NCI-H69 (cell line): ENCODE measurements around the gene MSRB3.

Experiments used
- DNase-seq: peaks from one replicate; lab custom pipeline; 2025; lab: John Stamatoyannopoulos, UW

MSRB3 gene

DNA sequence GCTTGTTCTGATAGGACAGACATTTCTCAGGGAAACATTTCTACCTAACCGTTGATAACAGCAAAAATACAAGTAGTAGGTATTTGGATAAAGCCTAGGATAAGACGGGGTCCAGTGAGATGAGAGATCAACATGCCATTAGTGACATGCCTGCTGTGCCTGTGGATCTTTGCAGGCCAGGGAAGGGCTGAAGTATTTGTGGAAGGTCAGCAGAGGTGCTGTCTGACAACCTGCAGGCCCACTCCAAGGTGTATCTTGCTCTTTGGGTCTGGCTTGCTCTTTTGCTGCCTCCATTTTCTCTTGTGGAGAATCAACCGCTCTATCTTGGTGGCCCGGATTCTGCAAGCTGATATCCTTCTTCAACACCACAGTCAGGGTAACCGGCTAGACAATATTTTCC lies 46.7 kb downstream of the MSRB3 start:
- no peak for DNase-seq

DNA sequence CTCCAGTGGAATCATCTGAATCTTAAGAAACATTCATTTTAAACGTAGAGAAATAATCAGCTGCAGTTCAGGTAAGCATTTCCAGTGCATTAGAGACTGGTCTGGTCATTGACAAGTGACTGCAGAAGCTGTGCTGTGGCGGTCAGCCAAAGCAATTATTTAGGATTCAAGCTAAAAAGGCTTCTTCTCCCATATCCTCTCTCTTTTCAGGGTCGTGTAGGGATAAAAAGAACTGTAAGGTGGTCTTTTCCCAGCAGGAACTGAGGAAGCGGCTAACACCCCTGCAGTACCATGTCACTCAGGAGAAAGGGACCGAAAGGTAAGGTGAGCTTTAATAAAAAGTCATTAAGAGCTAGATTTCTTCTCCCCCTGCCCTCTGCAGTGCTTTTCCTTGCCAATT lies 48.1 kb downstream of the MSRB3 start:
- no peak for DNase-seq

DNA sequence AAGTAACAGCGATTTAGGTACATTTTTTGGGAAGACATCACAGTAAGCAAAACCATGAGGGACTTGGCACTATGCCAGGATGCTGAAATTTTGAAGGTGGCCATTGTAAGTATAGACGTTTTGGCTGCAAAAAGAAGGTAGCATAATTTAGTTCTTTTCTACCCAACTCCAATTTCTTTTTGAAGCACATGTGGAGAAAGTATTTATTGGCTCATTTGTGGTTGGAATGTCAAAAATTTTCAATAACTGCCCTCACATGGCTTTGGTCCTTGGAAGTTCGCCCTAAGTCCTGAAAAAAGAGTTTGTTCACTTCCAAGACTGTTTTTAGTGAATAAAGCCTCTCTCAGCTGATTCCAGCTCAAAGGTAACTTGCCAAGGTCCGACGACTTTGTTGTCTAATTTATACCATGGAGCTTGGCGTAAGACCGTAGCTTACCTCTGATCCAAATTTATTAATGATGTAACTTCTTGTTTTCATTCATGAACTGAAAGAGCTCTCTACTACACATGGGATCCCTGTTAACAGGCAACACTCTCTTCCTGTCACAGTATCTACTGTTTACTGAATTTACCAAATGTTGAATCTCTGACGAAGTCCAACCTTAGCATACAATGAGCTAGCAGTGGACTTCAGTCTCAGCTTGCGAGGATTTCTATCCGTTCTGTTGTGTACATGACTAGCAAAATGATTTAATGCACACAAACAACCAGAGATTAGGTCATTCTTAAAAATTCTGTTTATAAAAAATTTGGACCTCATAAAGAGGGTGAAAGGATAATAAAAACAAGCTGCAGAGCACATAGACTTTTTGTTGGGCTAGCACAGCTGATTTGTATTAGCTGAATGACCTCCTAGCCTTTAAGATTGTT lies 49.0 kb downstream of the MSRB3 start:
- DNase-seq: no peak

DNA sequence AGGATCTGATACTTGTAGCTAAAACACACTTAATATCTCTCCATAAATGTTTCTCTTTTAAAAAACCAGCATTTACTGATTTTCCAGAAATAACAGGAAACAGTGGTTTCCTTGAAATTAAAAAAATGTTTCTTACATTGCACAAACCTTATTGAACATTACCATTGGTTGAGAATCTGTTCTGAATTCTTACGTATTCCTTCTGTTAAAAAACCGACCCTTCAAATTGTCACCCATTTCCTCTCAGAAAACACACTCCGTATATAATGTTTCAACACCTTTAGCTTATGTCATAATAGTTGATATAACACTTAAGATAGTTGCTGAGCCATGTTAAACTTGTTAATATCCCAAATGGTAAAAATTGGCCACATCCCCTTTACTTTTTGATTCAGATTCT lies 51.2 kb downstream of the MSRB3 start:
- no peak for DNase-seq

DNA sequence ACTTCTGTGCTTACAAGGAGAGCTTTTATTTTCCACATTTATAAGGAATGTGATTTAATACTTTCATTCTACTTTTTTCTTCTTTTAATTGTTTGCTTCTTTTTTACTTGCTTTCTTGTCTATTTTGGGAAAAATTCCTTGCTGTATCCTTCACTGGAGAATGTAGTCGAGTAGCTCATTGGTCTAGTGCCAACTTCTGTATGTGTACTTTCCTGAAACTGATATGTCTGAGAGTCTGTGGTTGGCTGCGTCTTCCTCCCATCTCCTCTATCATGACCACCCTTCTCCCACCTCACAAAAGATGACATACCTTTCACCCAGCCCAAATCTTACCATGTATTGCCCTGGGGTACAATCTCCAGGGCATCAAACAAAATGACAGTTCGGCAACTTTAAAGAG lies 51.8 kb downstream of the MSRB3 start:
- peak; percentile 12 for DNase-seq

DNA sequence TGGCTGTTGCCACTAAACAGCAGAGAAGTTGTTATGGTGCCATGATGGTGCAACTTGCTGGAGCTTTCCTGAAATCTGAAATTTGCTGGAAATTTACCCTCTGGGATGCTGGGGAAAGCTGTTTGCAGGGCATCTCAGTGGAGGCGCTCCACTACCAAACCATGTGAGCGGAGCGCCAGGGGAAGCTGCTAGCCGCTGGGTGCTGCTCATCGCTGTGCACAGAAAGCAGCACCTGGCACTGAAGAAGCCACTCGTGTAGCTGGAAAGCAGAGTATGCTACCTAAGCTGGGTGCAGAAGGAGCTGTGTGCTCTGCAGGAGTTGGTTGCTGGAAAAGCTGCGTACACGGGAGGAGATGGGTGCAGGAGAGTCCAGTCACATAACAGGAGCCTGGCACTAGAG lies 53.0 kb downstream of the MSRB3 start:
- DNase-seq: no peak

DNA sequence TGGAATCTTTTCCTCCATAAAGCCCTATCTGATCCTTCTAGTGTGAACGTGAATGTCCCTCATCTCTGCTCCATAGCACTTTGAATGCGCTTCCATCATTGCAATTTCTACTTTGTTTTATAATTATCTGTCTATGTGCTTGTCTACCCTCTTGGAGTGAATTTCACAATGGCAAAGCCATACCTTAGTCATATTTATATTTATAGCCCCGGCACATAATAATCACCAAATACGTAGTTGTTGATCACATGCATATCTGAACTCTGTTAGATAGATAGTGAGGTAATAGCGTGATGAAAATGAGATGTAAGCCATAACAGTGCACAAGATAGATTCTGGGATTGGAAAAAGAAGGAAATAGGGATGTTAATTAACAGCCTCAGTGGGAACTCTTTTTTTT lies 55.2 kb downstream of the MSRB3 start:
- DNase-seq: no peak

DNA sequence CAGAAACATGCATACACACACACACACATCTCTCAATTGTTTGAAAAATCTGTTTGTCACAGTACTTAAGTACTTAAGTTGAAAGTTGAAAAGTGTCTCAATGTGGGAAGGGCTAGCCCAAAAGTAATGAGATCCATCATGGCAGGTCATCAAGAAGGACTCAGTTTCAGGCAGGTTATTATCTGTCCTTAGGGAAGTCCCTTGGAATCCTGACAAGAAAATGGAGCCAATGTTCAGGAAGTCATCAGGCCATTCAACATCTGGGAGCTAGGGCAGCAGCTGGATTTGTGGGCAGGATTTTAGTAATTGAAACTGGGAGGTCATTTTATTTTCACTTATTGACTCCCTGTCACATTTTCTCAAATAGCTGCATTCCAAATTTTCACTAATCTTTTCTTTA lies 56.0 kb downstream of the MSRB3 start:
- DNase-seq: no peak

DNA sequence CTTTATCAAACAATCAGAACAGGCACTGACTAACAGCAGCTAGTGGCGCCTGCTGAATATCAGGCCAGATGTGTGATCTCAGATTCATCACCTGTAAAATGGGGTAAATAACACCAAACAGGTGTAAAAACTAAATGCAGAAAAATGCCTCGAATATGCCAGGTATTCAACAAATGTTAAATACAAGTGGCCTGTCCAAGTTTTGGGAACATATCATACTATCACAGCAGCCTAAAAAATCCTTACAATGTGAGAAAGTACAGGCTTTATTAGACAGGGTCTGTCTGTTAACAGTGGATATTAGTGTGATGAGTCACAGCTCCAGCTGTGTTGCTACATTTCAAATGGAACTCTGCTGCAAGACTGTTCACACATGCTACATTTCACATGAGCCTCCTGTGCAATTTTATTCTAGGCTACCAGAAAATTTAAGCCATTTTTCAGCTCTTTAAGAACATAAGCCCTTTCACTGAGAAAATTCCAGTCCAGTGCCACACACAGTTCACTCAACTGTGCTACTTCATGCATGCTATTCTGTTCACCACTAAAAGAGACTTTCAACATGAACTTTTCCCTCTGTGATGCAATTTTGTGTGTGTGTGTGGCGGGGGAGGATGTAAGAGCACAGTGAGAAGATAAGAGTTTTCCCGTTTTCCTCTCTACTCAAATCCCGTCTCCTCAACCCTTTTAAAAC lies 56.7 kb downstream of the MSRB3 start:
- DNase-seq: no peak

DNA sequence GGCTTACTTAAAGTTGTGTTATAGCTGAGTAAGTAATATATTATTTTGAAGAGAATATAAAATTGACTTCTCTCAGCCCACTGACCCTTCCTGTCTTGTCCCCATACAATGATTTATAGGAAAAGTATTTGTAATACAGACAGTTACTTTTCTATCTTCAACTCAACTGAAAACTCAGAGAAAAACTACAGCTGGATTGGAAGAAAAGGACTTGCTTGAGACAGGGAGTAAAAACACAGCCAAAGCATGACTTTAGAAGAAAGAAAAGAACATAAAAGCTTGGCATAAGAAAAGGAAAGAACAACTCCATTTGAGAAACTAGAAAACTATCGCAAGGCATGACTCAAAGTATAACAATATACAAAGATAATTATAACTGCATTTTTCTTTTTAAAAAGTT lies 57.5 kb downstream of the MSRB3 start:
- no peak for DNase-seq

DNA sequence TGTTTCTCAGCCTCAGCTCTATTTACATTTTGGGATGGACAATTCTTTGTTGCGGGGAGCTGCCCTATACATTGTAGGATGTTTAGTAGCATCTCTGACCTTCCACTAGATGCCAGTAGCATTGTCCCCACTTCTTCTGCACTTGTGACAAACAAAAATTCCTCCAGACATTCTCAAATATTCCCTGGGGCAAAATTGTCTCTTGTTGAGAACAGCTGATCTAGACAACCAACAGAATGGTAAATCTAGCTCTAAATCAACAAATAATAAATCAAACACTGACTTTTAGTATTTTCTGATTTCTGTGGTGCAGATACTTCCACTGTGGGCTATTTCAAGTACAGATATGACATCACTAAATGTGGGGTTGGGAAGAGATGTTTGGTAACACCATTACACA lies 60.7 kb downstream of the MSRB3 start:
- DNase-seq: peak; percentile 0

DNA sequence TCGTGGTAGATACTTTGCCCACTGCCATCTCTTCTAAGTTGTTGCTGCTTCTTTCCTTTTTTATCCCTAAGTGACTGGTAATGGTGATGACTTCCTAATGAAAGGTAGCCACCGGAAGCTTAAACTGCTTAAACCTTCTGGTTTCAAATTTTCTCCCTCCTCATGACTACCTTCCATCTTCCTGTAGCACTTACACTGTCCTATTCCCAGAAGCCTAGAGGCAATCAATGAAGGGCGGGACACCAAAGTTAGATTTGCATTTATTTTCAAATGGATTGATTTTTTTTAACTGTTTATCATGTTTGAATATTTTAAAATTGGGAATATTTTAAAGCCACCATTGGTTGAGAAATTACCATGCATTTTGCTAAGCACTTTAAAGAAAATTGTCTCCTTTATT lies 64.7 kb downstream of the MSRB3 start:
- DNase-seq: no peak

DNA sequence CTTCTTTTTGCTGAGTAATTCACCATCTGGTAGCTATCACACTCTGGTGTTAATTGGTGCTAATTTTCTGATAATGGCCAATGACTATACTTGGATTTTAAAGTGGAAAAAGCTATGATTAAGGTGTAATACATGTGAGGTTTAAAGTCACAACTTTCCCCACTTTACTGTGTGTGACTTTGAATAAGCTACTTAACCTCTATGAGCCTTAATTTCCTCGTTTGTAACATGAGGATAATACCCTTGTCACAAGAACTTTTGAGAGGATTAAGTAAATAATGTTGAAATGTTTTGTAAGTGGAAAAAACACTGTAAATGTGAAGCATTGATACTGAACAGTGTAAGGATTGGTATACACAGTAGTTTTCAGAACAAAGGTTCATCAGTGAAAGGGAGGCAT lies 65.3 kb downstream of the MSRB3 start:
- DNase-seq: no peak

DNA sequence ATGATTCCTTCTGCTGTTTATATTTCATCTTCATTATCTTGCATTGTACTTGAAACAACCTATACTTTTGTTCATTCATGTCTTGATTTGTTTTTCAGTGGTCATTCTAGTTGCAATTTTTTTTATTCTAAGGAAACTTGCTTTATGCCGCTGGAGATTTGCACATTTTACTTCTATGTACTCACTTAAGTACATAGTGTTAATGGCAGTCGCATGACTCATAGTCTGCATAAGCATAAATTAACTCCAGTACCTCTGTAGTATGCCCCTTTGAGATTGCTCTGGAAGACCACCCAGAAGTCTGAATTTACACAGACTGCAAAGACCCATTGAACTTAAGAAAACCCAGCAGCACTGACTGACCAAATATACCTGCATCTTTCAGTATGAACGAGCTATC lies 77.0 kb downstream of the MSRB3 start:
- peak; percentile 2 for DNase-seq

DNA sequence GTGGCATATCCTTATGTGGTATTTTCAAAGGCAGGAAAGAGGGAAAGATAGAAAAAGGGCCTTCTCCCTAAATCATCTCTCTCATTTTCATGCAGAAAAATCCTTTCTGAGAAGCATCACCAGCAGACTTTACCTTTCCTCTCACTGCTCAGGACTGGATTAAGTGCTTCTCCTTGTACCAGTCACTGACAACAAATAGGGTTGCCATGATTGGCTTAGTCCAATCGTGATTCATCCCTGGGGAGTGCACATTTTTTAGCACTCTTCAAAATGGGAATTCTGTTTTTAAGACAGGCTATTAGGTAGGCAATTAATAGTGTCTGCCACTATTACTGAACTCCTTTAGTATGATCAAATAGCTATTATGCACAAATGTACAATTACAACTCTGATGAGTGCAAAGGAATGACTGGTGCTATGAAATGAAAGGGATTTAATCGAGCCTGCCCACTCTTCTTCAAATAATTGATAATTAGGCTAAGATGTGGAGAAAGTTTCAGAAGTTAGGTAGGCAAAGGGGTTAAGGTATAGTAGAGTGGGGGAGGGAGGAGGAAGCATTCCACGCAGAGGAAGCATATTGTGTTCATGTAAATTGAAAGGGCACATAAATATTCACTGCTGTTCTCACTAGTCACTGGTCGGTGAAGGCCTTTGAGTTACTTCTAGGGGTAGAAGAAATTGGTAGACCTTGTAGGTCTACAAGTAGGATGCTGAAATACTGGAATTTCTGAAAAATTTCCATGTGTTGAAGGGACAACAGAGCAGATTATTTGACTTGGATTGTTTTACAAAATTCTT lies 84.0 kb downstream of the MSRB3 start:
- DNase-seq: no peak

DNA sequence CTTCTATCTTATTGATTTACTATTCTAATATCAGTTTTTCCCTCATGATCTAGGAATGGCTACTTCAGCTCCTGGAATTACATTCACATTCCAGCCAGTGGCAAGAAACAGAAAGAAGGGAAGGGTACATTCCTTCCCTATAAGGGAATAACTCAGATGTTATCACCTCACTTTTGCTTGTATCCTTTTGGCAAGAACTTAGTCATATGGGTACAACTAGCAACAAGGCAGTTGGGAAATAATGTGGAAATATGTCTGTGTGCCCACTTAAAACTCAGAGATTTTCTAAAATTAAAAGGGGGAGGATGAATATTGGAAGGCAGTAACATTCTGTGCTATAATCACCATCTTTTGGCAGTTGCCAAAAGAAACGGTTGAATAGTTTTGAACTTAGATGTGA lies 85.6 kb downstream of the MSRB3 start:
- DNase-seq: no peak

DNA sequence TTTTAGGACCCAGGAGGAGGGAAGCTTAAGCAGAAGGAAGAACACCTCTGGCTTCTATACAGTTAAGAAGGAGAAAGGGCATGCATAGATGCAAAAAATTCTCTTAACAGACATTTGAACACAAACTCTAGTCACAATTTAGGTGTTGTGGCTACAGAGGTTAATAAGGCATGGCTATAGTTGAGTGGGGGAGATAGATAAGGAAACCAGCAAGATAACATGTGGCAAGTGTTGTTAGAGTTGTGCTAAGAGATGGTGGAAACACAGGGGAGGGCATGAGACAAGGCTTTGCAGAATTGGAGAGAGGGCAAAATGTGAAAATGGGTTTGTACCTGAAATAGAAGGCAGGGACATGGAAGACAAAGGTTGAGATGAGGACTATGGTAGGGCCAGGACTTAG lies 88.9 kb downstream of the MSRB3 start:
- DNase-seq: no peak

DNA sequence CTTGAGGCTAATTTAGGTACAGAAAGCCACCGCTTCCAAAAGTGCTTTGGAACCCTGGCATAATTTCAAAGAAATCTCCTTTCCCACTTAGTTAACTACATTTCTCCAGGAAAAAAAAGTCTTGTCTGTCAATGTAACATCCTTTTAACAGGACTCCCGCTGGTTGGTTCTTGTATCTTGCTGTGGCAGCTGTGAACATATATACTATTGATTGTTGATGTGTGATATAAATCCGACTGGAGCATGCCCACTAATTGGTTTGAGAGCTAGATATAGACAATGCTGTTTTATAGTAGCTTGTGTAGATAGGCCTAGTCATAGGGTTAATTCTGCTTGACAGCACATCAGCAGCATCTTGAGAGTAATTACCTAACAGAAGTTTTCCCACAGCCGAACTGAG lies 89.6 kb downstream of the MSRB3 start:
- no peak for DNase-seq

DNA sequence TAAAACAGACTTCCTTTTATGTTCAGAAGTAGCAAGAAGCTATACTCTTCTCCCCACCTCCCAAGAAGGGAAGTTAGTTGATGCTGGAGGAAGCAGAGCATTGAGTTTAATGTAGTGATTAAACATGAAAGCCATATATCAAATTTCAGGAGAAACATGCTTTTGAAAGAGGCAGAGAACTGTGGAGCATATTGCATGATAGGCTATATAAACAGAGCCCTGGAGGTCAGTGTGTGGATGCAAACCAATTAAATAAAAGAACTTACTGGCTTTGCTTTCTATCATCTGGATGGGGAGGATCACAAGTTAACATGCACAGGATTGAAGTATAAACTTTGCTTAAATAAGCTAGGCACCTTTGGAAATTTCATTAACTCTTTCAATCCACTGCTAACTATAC lies 94.1 kb downstream of the MSRB3 start:
- DNase-seq: no peak

DNA sequence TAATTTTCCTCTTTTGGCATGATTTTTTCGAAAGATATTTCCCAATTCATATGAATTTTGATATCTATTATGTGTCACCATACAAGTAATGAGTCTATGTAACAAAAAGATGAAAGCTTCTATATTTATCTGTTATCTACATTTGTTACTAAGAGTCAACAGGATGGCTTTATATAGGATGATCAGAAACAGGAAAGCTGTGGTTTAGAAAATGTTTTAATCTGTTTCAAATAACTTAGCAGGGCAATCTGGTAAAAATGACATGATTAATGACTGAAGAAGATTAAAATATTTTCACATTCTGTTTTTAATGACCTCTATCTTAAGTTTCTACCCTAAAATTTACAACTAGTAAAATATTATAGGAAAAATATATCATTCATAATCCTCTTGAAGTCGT lies 105.8 kb downstream of the MSRB3 start:
- no peak for DNase-seq

DNA sequence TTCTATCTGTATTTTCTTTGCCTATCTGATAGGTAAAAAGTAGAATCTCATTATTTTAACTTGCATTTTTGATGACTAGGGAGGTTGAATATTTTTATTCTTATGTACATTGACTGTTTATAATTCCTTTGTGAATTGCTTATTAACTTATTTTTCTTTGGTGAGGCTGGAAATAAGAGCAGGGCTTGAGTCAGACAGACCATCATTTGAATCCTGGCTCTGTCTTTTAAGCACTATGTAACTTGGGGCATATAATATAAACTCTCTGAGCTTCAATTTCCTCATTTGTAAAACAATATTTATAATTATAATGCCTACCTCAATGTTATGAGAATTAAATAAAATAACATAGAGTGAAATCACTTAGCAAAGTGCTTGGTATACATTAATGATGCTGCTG lies 108.9 kb downstream of the MSRB3 start:
- DNase-seq: no peak

DNA sequence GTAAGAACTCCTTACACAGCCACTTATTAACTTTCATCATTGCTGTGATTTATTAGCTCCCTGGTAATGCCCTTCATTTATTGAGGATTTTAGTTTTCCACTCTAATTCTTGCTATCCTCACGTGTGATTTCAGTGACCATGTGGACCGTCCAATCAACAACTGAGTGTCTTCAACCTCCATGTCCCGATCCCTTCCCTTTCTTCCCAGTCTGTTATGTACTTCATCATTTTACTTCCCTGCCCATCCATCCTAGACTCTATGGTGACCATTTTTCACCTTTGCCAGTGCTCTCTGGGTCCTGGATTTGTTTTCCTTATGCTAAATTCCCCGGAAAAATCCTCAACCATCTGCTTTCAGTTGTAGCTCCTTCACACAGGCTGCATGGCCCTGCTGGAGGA lies 111.0 kb downstream of the MSRB3 start:
- peak; percentile 41 for DNase-seq

DNA sequence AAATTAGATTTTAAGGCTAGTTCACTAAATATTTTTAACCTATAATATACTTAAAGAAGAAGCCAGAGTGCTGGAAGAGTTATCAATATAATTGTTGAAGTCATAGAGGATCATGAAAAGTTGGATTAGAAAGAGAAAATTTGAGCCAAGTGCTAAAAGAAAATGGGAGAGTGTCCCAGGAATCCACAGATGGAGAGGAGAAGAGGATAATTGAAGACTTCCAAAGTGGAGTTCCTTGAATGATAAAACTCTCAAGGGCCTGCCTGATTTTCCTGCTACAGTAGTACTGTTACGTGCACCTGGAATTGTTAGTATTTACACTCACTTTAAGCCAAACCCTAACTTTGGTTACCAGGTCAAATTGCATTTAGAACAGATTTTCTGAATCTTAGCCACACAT lies 113.2 kb downstream of the MSRB3 start:
- DNase-seq: no peak
